ENCODE measurements around the gene NGRN. TPM values are rescaled to one million over a fixed set of nuclear protein-coding genes. Genes with fewer than 3 reads are reported as not detected.

The NGRN gene
- total and polyA plus RNA-seq, 2 of the 8 experiments (the other 6 are each of a cell fraction or from before 2014, with no cell fraction given), result 60.1 to 101 TPM

GRCh38 chr15:90240856-90241255 is 24.6 kb upstream of the NGRN start:
- H3K27me3 ChIP-seq (replicated peaks in 1 of 4; ENCODE audit: control insufficient read depth in 3 of 4, extremely low read depth in 1 of 4, insufficient read depth in 3 of 4, low read length in 3 of 4), result no peaks in the 10 kb centered on the region
- POLR2A ChIA-PET (ENCODE audit: partially characterized antibody), result interaction anchor here (1.2 to 2.1 kb wide), 2 partner anchors 25 to 139 kb away, joined by 3 to 5 read pairs; partner anchors contain the start of genes IDH2 and NGRN
- TF ChIP-seq SIX5 (IDR thresholded peaks at IDR 0.05; ENCODE audit: low read depth, low read length) (no peak), BACH1 (IDR thresholded peaks at IDR 0.05; ENCODE audit: low read length) (no peak), CHD1 (IDR thresholded peaks at IDR 0.05; ENCODE audit: low read depth, low read length) (no peak), SAP30 (IDR thresholded peaks at IDR 0.05; ENCODE audit: insufficient read depth, insufficient replicate concordance, low read length) (no peak), POLR2AphosphoS5 (IDR thresholded peaks at IDR 0.05; ENCODE audit: low read depth, low read length) (no peak), MAFK (IDR thresholded peaks at IDR 0.05; ENCODE audit: low read depth, low read length) (no peak)

More at GRCh38 chr15:90240856-90241255, 24.6 kb upstream of the NGRN start:
- H2BK20ac ChIP-seq (ENCODE audit: low read length), result no peak overlapping the region
- no peak overlapping the region for H3K23ac ChIP-seq (ENCODE audit: insufficient read length)
- no peaks in the 10 kb centered on the region for H3K9me3 ChIP-seq (ENCODE audit: insufficient read depth in 2 of 2, low read depth in 1 of 2, low read length in 1 of 2)
- FAIRE-seq (no peak), DNase-seq (ENCODE audit: low read depth in 1 of 2, low spot score in 2 of 2) (no peak)
- H3K23me2 ChIP-seq (ENCODE audit: low read depth, low read length), result no peaks in the 10 kb centered on the region
- H3K56ac ChIP-seq (replicated peaks; ENCODE audit: insufficient read length, low read depth, low read length), result no peak overlapping the region
- H3K36me3 ChIP-seq (ENCODE audit: control insufficient read depth in 2 of 4, insufficient read depth in 4 of 4, low read length in 3 of 4), result no peaks in the 10 kb centered on the region
- no peaks in the 10 kb centered on the region for H4K20me1 ChIP-seq (replicated peaks in 1 of 2; ENCODE audit: control insufficient read depth in 1 of 2, insufficient read depth in 2 of 2, low read length in 2 of 2)
- H2AFZ ChIP-seq (ENCODE audit: low read length), result no peak overlapping the region
- no peaks in the 10 kb centered on the region for H3K4me1 ChIP-seq (replicated peaks in 1 of 4; ENCODE audit: control insufficient read depth in 3 of 4, insufficient read depth in 4 of 4, low read length in 3 of 4)
- H3K4ac ChIP-seq (replicated peaks; ENCODE audit: insufficient read length, low read depth, low read length), result no peak overlapping the region
- no peak overlapping the region for H4K91ac ChIP-seq (replicated peaks; ENCODE audit: insufficient read length, low read length)
- no peak overlapping the region for H2BK5ac ChIP-seq (ENCODE audit: low read depth, low read length)
- CTCF ChIA-PET (ENCODE audit: partially characterized antibody), result interaction anchor here (1.0 to 1.8 kb wide), 7 partner anchors 13 to 98 kb away, joined by 3 to 7 read pairs (median 3); no protein-coding TSS in a partner anchor
- H2BK120ac ChIP-seq (replicated peaks; ENCODE audit: low read depth, low read length), result no peak overlapping the region
- no peak overlapping the region for H2AK5ac ChIP-seq (ENCODE audit: low read depth, low read length)
- no peak overlapping the region for H2BK12ac ChIP-seq (ENCODE audit: low read depth, low read length)
- no peak overlapping the region for H4K5ac ChIP-seq (ENCODE audit: insufficient read length, low read depth, low read length)
- no peak overlapping the region for H3K4me2 ChIP-seq (ENCODE audit: insufficient read depth in 1 of 2, low read depth in 2 of 2, low read length in 2 of 2)
- H3K79me1 ChIP-seq (ENCODE audit: low read depth, low read length), result no peaks in the 10 kb centered on the region
- peak overlapping the region; percentile 38; the same call in 1 of the 2 replicates for H4K8ac ChIP-seq (ENCODE audit: extremely low read depth, insufficient read depth, low read length)
- no peak overlapping the region for H3K4me3 ChIP-seq (ENCODE audit: extremely low read depth in 1 of 4, insufficient read depth in 2 of 4, low read depth in 3 of 4, low read length in 4 of 4)
- H3K79me2 ChIP-seq (ENCODE audit: control insufficient read depth in 1 of 2, insufficient read depth in 2 of 2, low read length in 2 of 2), result no peaks in the 10 kb centered on the region
- H3K18ac ChIP-seq (ENCODE audit: extremely low read depth, low read length), result no peak overlapping the region
- H2BK15ac ChIP-seq (ENCODE audit: low read length), result no peak overlapping the region
- 0 out of 7 replicates have a peak overlapping the region, but pooled peaks of 1 of the 4 experiments have one; percentile 13 for H3K9ac ChIP-seq (replicated peaks in 1 of 4; ENCODE audit: extremely low read depth in 1 of 4, low read depth in 3 of 4, low read length in 3 of 4)
- H3K27ac ChIP-seq (ENCODE audit: low read depth, low read length), result no peak overlapping the region
- 86% methylated on average over 8 of the region's 8 CpGs; no CpG with 5 or more reads in 1 of the 2 experiments for WGBS, 2 experiments (ENCODE audit: extremely low coverage in 1 of 2, insufficient coverage in 1 of 2, insufficient read length in 1 of 2, insufficient replicate concordance in 2 of 2, low coverage in 1 of 2, low lambda C conversion rate in 2 of 2, missing lambda C conversion rate in 1 of 2)
- H3K14ac ChIP-seq (ENCODE audit: insufficient read length), result no peak overlapping the region
